ENCODE results near the gene EFHC1.

DNA sequence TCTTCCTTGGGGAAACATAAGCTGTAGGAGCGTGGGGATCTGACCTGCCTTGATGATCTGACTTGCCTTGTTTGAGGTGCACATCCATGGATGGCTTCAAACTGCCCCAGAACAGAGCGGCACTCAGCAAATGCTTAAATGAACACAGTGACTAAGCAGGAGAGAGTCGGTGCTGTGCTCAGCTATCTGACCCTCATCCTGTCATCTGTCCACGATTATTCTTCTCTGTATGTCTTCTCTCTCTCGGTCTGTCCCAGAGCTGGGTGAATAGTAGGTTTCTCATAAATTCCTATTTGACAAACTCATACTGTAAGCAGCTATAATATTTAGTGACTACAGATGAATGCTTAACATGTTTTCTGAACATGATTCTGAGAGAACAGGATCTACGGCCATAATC lies 119.5 kb downstream of the EFHC1 start:
- TF ChIP-seq POLR2A (IDR thresholded peaks at IDR 0.05) (no peak), EP300 (IDR thresholded peaks at IDR 0.05; ENCODE audit: low read depth) (no peak)
- TF ChIP-seq, protein P1, sequence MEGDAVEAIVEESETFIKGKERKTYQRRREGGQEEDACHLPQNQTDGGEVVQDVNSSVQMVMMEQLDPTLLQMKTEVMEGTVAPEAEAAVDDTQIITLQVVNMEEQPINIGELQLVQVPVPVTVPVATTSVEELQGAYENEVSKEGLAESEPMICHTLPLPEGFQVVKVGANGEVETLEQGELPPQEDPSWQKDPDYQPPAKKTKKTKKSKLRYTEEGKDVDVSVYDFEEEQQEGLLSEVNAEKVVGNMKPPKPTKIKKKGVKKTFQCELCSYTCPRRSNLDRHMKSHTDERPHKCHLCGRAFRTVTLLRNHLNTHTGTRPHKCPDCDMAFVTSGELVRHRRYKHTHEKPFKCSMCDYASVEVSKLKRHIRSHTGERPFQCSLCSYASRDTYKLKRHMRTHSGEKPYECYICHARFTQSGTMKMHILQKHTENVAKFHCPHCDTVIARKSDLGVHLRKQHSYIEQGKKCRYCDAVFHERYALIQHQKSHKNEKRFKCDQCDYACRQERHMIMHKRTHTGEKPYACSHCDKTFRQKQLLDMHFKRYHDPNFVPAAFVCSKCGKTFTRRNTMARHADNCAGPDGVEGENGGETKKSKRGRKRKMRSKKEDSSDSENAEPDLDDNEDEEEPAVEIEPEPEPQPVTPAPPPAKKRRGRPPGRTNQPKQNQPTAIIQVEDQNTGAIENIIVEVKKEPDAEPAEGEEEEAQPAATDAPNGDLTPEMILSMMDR (IDR thresholded peaks at IDR 0.05) = no peak

Measured in transverse colon (tissue), 3 donors.